GM12878 (cell line): ENCODE measurements around the gene ZNF10.
A peak's percentile ranks its signal among the peaks of the same experiment; 100 is the strongest.

Experiments
- BRCA1 ChIP-seq: IDR thresholded peaks from 2 replicates; pipeline ENCODE4 v1.6.1; 2011; ENCODE audit warnings: low read depth, low read length, improper control_type of control experiment
- CEBPB ChIP-seq, 2 experiments: fragments of 150-350 bp in 1 of 2; IDR thresholded peaks; 2 replicates each; pipeline ENCODE4 v1.6.1; 2012 to 2014; ENCODE audit warnings: low read depth in 2 of 2, low read length in 2 of 2, borderline replicate concordance in 1 of 2, inconsistent platforms in 1 of 2
- CTCF ChIP-seq, 3 experiments: IDR thresholded peaks in 2 of 3; conservative IDR thresholded peaks in 1 of 3; 2 replicates each; pipeline ENCODE4 v1.5.1; 2011; ENCODE audit warnings: low read depth in 3 of 3, low read length in 3 of 3, mild to moderate bottlenecking in 3 of 3, control low read depth in 2 of 3, moderate library complexity in 2 of 3, inconsistent platforms in 1 of 3, mixed read lengths in 1 of 3; ENCODE audit not compliant: control insufficient read depth in 2 of 3, insufficient read depth in 1 of 3; ENCODE audit errors: extremely low read depth in 1 of 3
- EP300 ChIP-seq, 2 experiments: fragments of 150-350 bp in 1 of 2; IDR thresholded peaks; 2 replicates each; pipeline ENCODE4 v1.6.1; 2011 to 2012; ENCODE audit warnings: low read depth in 2 of 2, low read length in 2 of 2, borderline replicate concordance in 1 of 2, improper control_type of control experiment in 1 of 2, inconsistent platforms in 1 of 2; ENCODE audit not compliant: control insufficient read depth in 1 of 2
- KDM1A ChIP-seq: fragments of 200-600 bp; sonication (generic); IDR thresholded peaks from 2 replicates; pipeline ENCODE4 v1.6.1; 2016; ENCODE audit warnings: borderline replicate concordance
- NR2F1 ChIP-seq: fragments of 450-650 bp; conservative IDR thresholded peaks from 2 replicates; pipeline ENCODE4 v1.6.1; 2017; ENCODE audit warnings: mild to moderate bottlenecking
- POLR2AphosphoS2 ChIP-seq: IDR thresholded peaks from 2 replicates; pipeline ENCODE4 v1.6.1; 2011; ENCODE audit warnings: low read depth, mild to moderate bottlenecking, low read length, improper control_type of control experiment, moderate library complexity
- RAD21 ChIP-seq: IDR thresholded peaks from 2 replicates; pipeline ENCODE4 v1.6.1; 2011; ENCODE audit warnings: mild to moderate bottlenecking, low read depth, low read length, moderate library complexity; ENCODE audit not compliant: insufficient read depth
- TAF1 ChIP-seq: IDR thresholded peaks from 2 replicates; pipeline ENCODE4 v1.6.1; 2011; ENCODE audit warnings: mild to moderate bottlenecking, low read depth, low read length, borderline replicate concordance
- USF1 ChIP-seq: IDR thresholded peaks from 2 replicates; pipeline ENCODE4 v1.6.1; 2011; ENCODE audit warnings: borderline replicate concordance, low read depth, mild to moderate bottlenecking, moderate library complexity, mixed read lengths, low read length; ENCODE audit not compliant: insufficient read depth; ENCODE audit errors: extremely low read length

- TF ChIP-seq TAF1 (peak; percentile 45; the same call in 1 of the 2 replicates), POLR2AphosphoS2 (peak; percentile 46; the same call in 1 of the 2 replicates), BRCA1 (no peak), RAD21 (no peak), NR2F1 (no peak; the same call in 1 of the 2 replicates), CTCF (IDR thresholded peaks at IDR 0.05 in 2 of 3, conservative IDR thresholded peaks at IDR 0.05 in 1 of 3; ENCODE audit: control insufficient read depth in 2 of 3, extremely low read depth in 1 of 3, insufficient read depth in 1 of 3, low read depth in 3 of 3, low read length in 3 of 3) (no peak), KDM1A (no peak), CEBPB (IDR thresholded peaks at IDR 0.05; ENCODE audit: borderline replicate concordance in 1 of 2, low read depth in 2 of 2, low read length in 2 of 2) (no peak), USF1 (no peak), EP300 (IDR thresholded peaks at IDR 0.05; ENCODE audit: borderline replicate concordance in 1 of 2, control insufficient read depth in 1 of 2, low read depth in 2 of 2, low read length in 2 of 2) (no peak)
Observed at GRCh38 chr12:133130038-133130807, at the start of gene ZNF10, which contains the start of gene ZNF891.
